Measurements from ENCODE around the gene LZTS2.
A peak's percentile ranks its signal among the peaks of the same experiment; 100 is the strongest.
"Not testable (repeated sequence)": the region's sequence is repeated elsewhere in the genome, so short reads cannot be mapped to it uniquely, and the experiment has no call there.

The LZTS2 gene

DNA sequence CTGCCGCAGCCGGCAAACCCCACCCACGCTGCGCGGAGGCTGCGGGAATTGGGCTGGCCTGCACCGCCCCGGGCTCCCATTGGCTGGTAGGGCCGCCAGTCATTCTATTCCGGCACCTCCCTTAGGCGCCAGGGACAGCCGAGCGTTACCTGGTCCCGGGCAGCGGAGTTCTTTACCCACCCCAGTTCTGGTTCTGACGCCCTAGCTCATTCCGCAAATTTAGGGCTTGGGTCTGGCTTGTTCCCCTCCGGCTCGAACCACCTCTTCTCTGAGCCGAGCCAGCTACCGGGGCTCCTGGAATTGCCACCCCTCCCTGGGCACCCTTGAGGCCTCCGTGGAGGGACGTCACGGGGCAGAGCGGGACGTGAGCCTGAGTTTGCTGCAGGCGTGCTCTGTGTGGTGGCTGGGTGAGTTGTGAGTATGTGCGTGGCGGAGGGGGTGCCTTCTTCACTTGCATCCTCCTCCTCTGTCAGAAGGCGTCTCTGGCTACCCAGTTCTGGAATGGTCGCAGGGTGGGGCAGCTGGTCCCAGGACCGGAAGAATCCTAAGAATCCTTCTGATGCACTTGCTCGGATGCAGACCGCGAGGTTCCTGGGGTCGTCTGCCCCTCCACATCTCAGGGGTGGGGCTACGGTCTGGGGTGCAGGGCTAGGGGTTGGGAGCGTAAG is 31.7 kb downstream of the LZTS2 start, which contains the start of the genes PDZD7 and SFXN3:
Gene PDZD7, minus strand, starts transcription at position 2 of the 668 bp plus-strand sequence. CDS start 910 bp downstream, outside the sequence.
Gene SFXN3, plus strand, starts transcription at position 107 of the 668 bp plus-strand sequence. CDS start 3,461 bp downstream, outside the sequence.
- Mint-ChIP-seq H3K27me3 (peaks cover 6% of the 10 kb centered on the region), H3K4me1 (ENCODE audit: low read depth) (peaks cover 61% of the 10 kb centered on the region), H3K36me3 (ENCODE audit: low read depth) (peaks cover 49% of the 10 kb centered on the region), H3K27ac (peak within 1 kb of the TSS; percentile 98), H3K9me3 (no peaks in the 10 kb centered on the region), H3K4me3 (peak within 1 kb of the TSS; percentile 93)
- intact Hi-C loops (cut with micrococcal nuclease): loop anchor here (5.0 kb wide), 2 partner anchors 34 to 41 kb away; partner anchors contain the start of gene LZTS2

DNA sequence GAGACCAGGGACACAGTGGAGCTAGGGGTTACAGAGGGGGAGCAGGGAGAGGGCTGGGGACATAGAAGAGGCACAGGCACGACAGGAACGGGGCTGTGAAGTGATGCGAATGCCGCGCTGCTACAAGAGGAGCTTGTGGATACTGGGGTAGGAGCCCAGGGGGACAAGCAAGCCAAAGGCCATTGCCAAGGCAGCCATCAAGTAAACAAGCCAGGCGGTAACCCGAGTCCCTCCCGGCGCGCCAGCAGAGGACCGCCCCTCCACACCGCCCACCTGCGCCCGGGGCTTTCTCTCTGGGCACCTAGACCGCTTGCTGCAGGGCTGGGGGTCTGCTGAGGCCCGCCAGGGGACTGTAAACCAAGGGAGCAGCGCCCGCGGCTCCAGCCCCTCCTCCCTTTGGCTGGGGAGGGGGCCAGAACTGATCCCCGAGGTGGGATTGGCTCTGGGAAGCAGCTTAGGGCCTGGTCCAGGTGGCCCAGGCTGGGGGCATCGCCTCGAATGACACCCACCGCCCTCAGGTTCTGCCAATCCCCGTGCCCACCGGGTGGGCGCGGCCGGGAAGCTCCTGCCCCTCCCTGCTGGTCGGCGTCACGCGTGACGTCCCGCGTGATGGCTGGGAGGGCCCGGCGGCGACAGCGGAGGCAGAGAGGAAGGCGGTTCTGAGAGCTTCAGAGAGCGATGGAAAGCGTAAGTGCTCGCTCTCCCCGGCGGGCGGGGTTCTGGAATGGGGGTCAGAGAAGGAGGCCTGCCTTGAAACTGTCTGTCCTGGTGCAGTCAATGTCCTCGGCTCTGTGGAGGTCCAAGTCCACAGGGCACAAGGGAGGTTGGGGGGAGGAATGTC is 32.4 kb downstream of the LZTS2 start:
- Mint-ChIP-seq H3K27me3 (peaks cover 6% of the 10 kb centered on the region), H3K4me3 (peak overlapping the region; percentile 93), H3K27ac (peak overlapping the region; percentile 98), H3K4me1 (ENCODE audit: low read depth) (peaks cover 61% of the 10 kb centered on the region), H3K9me3 (no peaks in the 10 kb centered on the region), H3K36me3 (ENCODE audit: low read depth) (peaks cover 56% of the 10 kb centered on the region)
- intact Hi-C loops (cut with micrococcal nuclease): loop anchor here (1.0 to 5.0 kb wide), 3 partner anchors 10 to 40 kb away; partner anchors contain the start of gene LZTS2

DNA sequence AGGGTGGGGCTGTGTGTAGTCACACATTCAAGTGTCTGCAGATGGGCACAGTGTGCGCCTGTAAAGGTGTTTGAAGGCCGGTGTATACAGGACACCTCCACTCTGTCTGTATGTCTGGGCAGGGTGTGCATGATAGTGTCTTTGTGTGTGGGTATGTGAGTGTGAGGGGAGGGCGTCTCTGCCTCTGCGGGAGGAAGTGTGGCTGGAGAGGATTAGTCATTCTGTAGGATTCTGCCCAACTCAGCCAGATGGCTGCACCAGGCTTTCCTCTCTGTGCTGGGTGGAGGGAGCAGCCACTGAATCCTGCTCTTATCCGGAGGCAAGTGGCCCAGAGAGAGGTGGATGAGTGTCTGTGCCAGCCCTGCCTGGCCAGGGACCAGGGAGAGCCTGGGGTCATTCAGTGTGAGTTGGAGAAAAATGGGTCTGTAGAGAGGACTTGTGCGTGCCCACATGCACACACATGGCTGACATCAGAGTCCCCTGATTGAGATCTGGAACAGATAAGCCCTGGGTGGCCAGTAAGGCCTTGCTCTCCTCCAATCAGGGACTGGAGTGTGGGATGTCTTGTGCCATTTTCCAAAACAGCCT is 33.1 kb downstream of the LZTS2 start:
- peaks cover 63% of the 10 kb centered on the region for H3K36me3 Mint-ChIP-seq (ENCODE audit: low read depth)
- peak overlapping the region; percentile 93 for H3K4me3 Mint-ChIP-seq
- intact Hi-C loops (cut with micrococcal nuclease): loop anchor here (1.0 to 5.0 kb wide), 3 partner anchors 10 to 40 kb away; partner anchors contain the start of gene LZTS2
- peaks cover 6% of the 10 kb centered on the region for H3K27me3 Mint-ChIP-seq
- peak overlapping the region; percentile 98 for H3K27ac Mint-ChIP-seq
- H3K9me3 Mint-ChIP-seq: no peaks in the 10 kb centered on the region
- H3K4me1 Mint-ChIP-seq (ENCODE audit: low read depth): peaks cover 55% of the 10 kb centered on the region

DNA sequence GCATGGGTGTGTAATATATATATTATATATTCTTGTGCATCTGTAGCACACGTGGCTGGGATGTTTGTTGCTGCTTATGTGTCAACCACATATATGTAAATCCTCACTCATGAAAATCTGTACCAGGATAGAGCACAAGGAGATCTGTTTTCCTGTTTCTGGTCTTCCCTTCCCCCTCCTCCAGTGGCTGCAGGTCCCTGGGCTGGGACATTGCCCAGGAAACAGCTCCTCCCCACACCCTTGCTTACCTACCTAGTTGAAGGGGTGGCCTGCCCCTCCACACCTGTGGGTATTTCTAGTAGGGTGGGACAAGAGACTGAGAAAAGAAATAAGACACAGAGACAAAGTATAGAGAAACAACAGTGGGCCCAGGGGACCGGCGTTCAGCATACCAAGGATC is 33.7 kb downstream of the LZTS2 start:
- peaks cover 69% of the 10 kb centered on the region for H3K36me3 Mint-ChIP-seq (ENCODE audit: low read depth)
- peaks cover 6% of the 10 kb centered on the region for H3K27me3 Mint-ChIP-seq
- H3K9me3 Mint-ChIP-seq: no peaks in the 10 kb centered on the region
- peaks cover 55% of the 10 kb centered on the region for H3K4me1 Mint-ChIP-seq (ENCODE audit: low read depth)
- H3K4me3 Mint-ChIP-seq: peak overlapping the region; percentile 93
- peak overlapping the region; percentile 98 for H3K27ac Mint-ChIP-seq
- intact Hi-C loops (cut with micrococcal nuclease): loop anchor here (5.0 kb wide), 2 partner anchors 36 to 39 kb away; partner anchors contain the start of gene LZTS2

DNA sequence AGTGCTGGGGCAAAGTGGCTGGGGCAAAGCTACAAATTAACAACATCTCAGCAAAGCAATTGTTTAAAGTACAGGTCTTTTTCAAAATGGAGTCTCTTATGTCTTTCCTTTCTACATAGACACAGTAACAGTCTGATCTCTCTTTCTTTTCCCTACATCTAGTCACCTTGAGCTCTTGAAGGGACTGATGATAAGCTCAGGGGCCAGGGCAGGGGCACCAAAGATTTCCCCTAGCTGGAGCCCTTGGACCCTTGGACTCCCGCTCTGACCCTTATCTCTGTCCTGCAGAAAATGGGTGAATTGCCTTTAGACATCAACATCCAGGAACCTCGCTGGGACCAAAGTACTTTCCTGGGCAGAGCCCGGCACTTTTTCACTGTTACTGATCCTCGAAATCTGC is 34.8 kb downstream of the LZTS2 start:
- intact Hi-C loops (cut with micrococcal nuclease): loop anchor here (5.0 kb wide), 2 partner anchors 37 to 38 kb away; partner anchors contain the start of gene LZTS2
- Mint-ChIP-seq H3K4me1 (ENCODE audit: low read depth) (peaks cover 46% of the 10 kb centered on the region), H3K36me3 (ENCODE audit: low read depth) (peaks cover 80% of the 10 kb centered on the region)
- H3K9me3 Mint-ChIP-seq, H3K27me3 Mint-ChIP-seq, H3K4me3 Mint-ChIP-seq, H3K27ac Mint-ChIP-seq: not testable (repeated sequence)

DNA sequence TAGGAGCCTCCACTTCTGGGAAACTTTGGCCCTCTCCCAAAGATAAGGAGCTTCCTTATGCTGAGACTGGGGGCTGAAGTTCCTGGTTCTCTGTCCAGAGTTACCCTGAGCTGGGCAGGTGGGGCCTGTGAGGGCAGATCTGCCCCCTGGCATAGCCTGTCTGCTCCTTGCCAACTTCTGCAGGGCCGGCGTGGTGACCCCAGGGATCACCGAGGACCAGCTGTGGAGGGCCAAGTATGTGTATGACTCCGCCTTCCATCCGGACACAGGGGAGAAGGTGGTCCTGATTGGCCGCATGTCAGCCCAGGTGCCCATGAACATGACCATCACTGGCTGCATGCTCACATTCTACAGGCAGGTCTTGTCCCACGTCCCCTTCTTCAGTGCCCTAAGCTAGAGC is 35.7 kb downstream of the LZTS2 start:
- H3K27ac Mint-ChIP-seq: no peak overlapping the region
- intact Hi-C loops (cut with micrococcal nuclease): no loop called here

DNA sequence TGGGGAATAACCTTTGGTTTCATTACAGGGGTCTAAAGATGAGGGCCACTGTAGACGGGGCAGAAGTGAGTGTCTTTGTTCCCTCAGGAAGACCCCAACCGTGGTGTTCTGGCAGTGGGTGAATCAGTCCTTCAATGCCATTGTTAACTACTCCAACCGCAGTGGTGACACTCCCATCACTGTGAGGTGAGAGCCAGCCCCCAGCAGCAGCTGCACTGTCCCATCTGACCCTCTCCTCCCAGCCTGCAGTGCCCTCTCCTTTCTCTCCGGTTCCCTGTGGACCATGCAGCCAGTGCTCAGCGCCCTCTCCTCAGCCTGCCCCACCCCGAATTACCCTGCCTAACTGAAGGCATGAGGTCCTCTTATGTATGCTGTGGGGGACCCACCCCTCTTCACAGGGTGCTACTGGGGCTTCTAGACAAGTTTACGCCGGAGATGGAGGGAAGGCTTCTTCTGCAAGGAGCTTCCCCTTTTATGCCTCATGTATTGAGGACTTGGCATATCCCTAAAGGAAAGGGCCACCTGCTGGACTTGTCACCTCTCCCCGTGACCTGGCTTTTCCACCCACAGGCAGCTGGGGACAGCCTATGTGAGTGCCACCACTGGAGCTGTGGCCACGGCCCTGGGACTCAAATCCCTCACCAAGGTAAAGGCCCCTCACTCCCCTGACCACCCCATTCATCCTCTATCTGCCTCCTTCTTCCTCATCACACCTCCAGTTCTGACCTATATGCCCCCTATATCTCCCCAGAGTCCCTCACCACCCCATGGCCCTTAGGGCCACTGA is 36.5 kb downstream of the LZTS2 start:
- no peak overlapping the region for H3K27ac Mint-ChIP-seq
- no peaks in the 10 kb centered on the region for H3K9me3 Mint-ChIP-seq
- H3K27me3 Mint-ChIP-seq: no peaks in the 10 kb centered on the region
- intact Hi-C loops (cut with micrococcal nuclease): no loop called here
- peaks cover 96% of the 10 kb centered on the region for H3K36me3 Mint-ChIP-seq (ENCODE audit: low read depth)
- H3K4me3 Mint-ChIP-seq: no peak overlapping the region
- H3K4me1 Mint-ChIP-seq (ENCODE audit: low read depth): peaks cover 35% of the 10 kb centered on the region

More for the DNA sequence above, 35.7 kb downstream of the LZTS2 start:
- no peaks in the 10 kb centered on the region for H3K9me3 Mint-ChIP-seq
- H3K27me3 Mint-ChIP-seq: peaks cover 2% of the 10 kb centered on the region
- H3K4me3 Mint-ChIP-seq: no peak overlapping the region
- peaks cover 89% of the 10 kb centered on the region for H3K36me3 Mint-ChIP-seq (ENCODE audit: low read depth)
- H3K4me1 Mint-ChIP-seq (ENCODE audit: low read depth): peaks cover 39% of the 10 kb centered on the region

DNA sequence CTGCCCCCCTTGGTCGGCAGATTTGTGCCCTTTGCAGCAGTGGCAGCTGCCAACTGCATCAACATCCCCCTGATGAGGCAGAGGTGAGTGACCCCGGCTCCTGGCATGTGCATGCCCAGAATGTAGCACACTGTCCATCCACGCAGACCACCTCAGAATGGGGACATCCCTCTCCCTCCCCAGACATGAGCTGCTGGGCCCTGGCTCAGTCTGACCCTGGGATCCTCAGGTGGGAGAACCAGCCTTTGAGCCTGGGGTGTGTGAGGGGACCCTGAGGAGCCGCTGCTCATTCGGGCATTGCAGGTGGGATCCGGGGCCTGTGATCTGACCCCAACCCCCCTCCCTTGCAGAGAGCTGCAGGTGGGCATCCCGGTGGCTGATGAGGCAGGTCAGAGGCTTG is 37.1 kb downstream of the LZTS2 start:
- no peaks in the 10 kb centered on the region for H3K9me3 Mint-ChIP-seq
- H3K27me3 Mint-ChIP-seq: no peaks in the 10 kb centered on the region
- no peak overlapping the region for H3K27ac Mint-ChIP-seq
- H3K36me3 Mint-ChIP-seq (ENCODE audit: low read depth): peaks cover 89% of the 10 kb centered on the region
- intact Hi-C loops (cut with micrococcal nuclease): no loop called here
- peaks cover 40% of the 10 kb centered on the region for H3K4me1 Mint-ChIP-seq (ENCODE audit: low read depth)
- H3K4me3 Mint-ChIP-seq: no peak overlapping the region

DNA sequence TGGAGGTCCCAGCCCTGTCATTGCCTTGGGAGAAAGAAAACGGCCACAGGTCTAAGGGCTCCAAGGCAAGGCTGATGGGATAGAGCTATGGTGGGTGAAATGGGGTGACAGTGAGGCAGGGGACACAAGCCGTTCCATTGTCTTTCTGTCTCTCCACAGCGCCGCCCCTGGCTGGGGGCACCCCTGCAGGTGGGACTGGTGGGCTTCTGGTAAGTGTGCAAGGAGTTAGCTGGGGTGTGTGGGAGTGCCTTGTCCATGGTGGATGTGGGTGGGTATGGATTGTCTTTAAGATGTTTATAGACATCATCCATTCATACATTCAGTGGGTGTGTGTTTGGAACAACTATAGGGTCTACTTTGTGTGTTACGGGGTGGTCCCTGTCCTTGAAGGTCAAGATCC is 38.9 kb downstream of the LZTS2 start:
- Mint-ChIP-seq H3K36me3 (ENCODE audit: low read depth) (peaks cover 81% of the 10 kb centered on the region), H3K9me3 (no peaks in the 10 kb centered on the region), H3K4me3 (no peak overlapping the region), H3K4me1 (ENCODE audit: low read depth) (peaks cover 53% of the 10 kb centered on the region), H3K27ac (no peak overlapping the region), H3K27me3 (no peaks in the 10 kb centered on the region)
- intact Hi-C loops (cut with micrococcal nuclease): no loop called here

DNA sequence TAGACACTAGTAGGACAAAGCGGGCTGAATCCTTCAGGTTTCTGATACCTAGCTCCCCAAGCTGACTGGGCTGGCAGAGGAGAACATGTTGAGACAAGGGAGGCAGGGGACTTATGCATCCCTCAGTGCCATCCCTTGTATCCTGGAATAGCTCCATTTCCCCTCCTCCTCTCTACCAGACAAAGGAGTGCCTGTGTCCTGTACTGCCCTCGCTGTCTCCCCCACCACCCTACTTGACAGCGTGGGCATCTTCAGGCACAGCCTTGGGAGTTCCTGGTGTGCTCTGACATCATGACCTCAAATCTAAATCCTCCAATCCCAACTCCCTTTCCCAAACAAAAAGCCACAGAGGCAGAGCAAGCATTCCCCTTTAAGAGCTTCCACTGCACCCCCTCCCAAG is 40.5 kb downstream of the LZTS2 start:
- intact Hi-C loops (cut with micrococcal nuclease): loop anchor here (2.0 kb wide), 1 partner anchor 27 kb away; no protein-coding TSS in a partner anchor
- peaks cover 69% of the 10 kb centered on the region for H3K36me3 Mint-ChIP-seq (ENCODE audit: low read depth)
- no peak overlapping the region for H3K27ac Mint-ChIP-seq
- peaks cover 42% of the 10 kb centered on the region for H3K4me1 Mint-ChIP-seq (ENCODE audit: low read depth)
- no peak overlapping the region for H3K4me3 Mint-ChIP-seq
- H3K9me3 Mint-ChIP-seq: no peaks in the 10 kb centered on the region
- peaks cover 2% of the 10 kb centered on the region for H3K27me3 Mint-ChIP-seq

DNA sequence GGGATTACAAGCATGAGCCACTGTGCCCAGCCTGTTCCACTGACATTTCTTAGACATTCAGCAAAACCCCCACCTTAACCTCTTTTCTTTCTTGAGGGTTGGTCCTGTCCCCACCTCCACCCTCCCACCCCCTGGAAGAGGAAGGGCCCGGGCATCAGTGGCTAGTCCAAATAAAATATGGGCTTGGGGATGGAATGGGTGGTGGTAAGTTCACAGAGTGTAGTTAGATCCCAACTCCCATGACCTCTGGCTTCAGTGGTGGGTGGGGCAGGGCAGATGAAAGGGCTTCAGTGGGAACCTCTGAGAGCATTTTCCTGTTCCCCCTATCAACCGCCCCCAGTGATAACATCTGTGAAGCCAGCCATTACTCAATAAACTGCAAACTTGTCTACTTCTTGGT is 41.2 kb downstream of the LZTS2 start:
- Mint-ChIP-seq H3K36me3 (ENCODE audit: low read depth) (peaks cover 61% of the 10 kb centered on the region), H3K27me3 (peaks cover 10% of the 10 kb centered on the region), H3K4me1 (ENCODE audit: low read depth) (peaks cover 42% of the 10 kb centered on the region), H3K27ac (no peak overlapping the region), H3K9me3 (no peaks in the 10 kb centered on the region), H3K4me3 (no peak overlapping the region)
- intact Hi-C loops (cut with micrococcal nuclease): loop anchor here (2.0 kb wide), 1 partner anchor 26 kb away; no protein-coding TSS in a partner anchor

DNA sequence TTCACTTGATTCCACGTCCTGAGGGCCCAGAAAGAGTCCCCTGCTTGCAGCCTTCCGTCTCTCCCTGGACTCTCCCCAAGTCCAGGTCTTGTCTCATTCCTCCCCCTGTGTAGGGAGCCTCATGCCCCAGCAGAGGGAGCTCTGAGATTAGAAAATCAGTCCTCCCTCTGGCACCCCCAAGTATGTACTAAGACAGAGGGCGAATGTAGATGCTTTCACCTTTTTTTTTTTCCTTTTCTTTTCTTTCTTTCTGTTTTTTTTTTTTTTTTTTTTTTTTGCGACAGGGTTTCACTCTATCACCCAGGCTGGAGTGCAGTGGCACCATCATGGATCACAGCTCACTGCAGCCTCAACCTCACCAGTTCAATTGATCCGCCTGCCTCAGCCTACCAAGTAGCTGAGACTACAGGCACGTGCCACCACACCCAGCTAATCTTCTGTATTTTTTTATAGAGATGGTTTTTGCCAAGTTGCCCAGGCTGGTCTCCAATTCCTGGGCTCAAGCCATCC is 41.7 kb downstream of the LZTS2 start:
- Mint-ChIP-seq H3K4me1 (ENCODE audit: low read depth) (peaks cover 42% of the 10 kb centered on the region), H3K27ac (no peak overlapping the region), H3K4me3 (no peak overlapping the region), H3K36me3 (ENCODE audit: low read depth) (peaks cover 57% of the 10 kb centered on the region), H3K27me3 (peaks cover 15% of the 10 kb centered on the region), H3K9me3 (no peaks in the 10 kb centered on the region)
- intact Hi-C loops (cut with micrococcal nuclease): loop anchor here (2.0 kb wide), 1 partner anchor 25 kb away; no protein-coding TSS in a partner anchor

DNA sequence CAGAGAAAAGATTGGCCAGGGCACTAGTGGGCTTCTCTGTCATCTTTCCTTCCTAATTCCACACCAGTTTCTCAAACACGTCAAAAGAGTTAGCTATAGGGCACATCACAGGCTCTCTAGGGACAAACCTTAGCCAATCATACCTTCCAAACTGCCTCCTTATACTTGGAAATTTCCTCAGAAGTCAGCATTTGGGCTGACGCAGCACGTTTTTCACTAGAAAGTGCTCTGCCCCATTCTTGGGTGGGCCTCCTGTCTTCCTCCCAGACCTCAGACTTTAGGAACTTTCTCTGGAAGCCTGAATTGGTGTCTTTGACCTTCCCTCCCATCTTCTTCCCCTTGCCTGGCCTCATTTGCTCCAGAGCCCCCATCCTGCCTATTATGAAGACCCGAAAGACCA is 42.5 kb downstream of the LZTS2 start:
- Mint-ChIP-seq H3K4me1 (ENCODE audit: low read depth) (peaks cover 37% of the 10 kb centered on the region), H3K4me3 (peak overlapping the region; percentile 90), H3K27ac (peak overlapping the region; percentile 100), H3K36me3 (ENCODE audit: low read depth) (peaks cover 48% of the 10 kb centered on the region), H3K27me3 (peaks cover 23% of the 10 kb centered on the region), H3K9me3 (no peaks in the 10 kb centered on the region)
- intact Hi-C loops (cut with micrococcal nuclease): loop anchor here (1.0 kb wide), 1 partner anchor 10 kb away; no protein-coding TSS in a partner anchor
